ENCODE measurements around the gene IKZF4. TPM values are rescaled to one million over a fixed set of nuclear protein-coding genes. Genes with fewer than 3 reads are reported as not detected.
"Not testable (repeated sequence)": the region's sequence is repeated elsewhere in the genome, so short reads cannot be mapped to it uniquely, and the experiment has no call there.

The IKZF4 gene
- total RNA-seq, 1 donor from 2014 or later: 13.1 TPM

- peaks cover 36% of the 10 kb centered on the region for H3K36me3 ChIP-seq
- peak overlapping the region; percentile 79 for H3K4me3 ChIP-seq
- H3K9me3 ChIP-seq: no peaks in the 10 kb centered on the region
- peak; percentile 77 to 81 for ATAC-seq
- intact Hi-C loops (cut with DNase I): no loop called here
- TF ChIP-seq CTCF (IDR thresholded peaks at IDR 0.05): peak; percentile 82
- H3K27ac ChIP-seq: peak overlapping the region; percentile 77
- H3K4me1 ChIP-seq: peaks cover 15% of the 10 kb centered on the region
- H3K27me3 ChIP-seq (ENCODE audit: low read depth): no peaks in the 10 kb centered on the region
- no peak for DNase-seq
Observed at GRCh38 chr12:55996201-55996714, 24.6 kb upstream of the IKZF4 start.

GRCh38 chr12:55996715-55997534 is 23.9 kb upstream of the IKZF4 start, which contains the start of gene SUOX:
Gene SUOX (plus strand): TSS chr12:55997276. CDS start chr12:56002222, 4,946 bp downstream.
- intact Hi-C loops (cut with DNase I): no loop called here

GRCh38 chr12:55997535-55997859 is 23.3 kb upstream of the IKZF4 start:
- Histone ChIP-seq H3K9me3 (no peaks in the 10 kb centered on the region), H3K27ac (peak overlapping the region; percentile 77), H3K4me1 (peaks cover 15% of the 10 kb centered on the region), H3K36me3 (peaks cover 29% of the 10 kb centered on the region), H3K27me3 (ENCODE audit: low read depth) (no peaks in the 10 kb centered on the region), H3K4me3 (peak overlapping the region; percentile 79)
- intact Hi-C loops (cut with DNase I): no loop called here
- TF ChIP-seq CTCF (IDR thresholded peaks at IDR 0.05): no peak
- ATAC-seq: peak; percentile 40
- DNase-seq: no peak

More at GRCh38 chr12:55996715-55997534, 23.9 kb upstream of the IKZF4 start, which contains the start of gene SUOX:
- Histone ChIP-seq H3K27ac (peak within 1 kb of the TSS; percentile 77), H3K4me1 (peaks cover 15% of the 10 kb centered on the region), H3K27me3 (ENCODE audit: low read depth) (no peaks in the 10 kb centered on the region), H3K4me3 (peak within 1 kb of the TSS; percentile 79), H3K36me3 (peaks cover 30% of the 10 kb centered on the region), H3K9me3 (no peaks in the 10 kb centered on the region)
- ATAC-seq (peak; percentile 99 to 100), DNase-seq (peak; percentile 98)
- TF ChIP-seq CTCF (IDR thresholded peaks at IDR 0.05): no peak

- H3K4me3 ChIP-seq; H3K27me3 ChIP-seq (ENCODE audit: low read depth); intact Hi-C loops (cut with DNase I); H3K9me3 ChIP-seq; ATAC-seq; H3K27ac ChIP-seq; DNase-seq: not testable (repeated sequence)
- Histone ChIP-seq H3K36me3 (peaks cover 26% of the 10 kb centered on the region), H3K4me1 (peaks cover 15% of the 10 kb centered on the region)
Observed at GRCh38 chr12:55999522-55999921, 21.3 kb upstream of the IKZF4 start.

GRCh38 chr12:55999999-56000540 is 20.8 kb upstream of the IKZF4 start:
- H3K9me3 ChIP-seq; DNase-seq; ATAC-seq; H3K27ac ChIP-seq; H3K4me3 ChIP-seq; intact Hi-C loops (cut with DNase I); H3K27me3 ChIP-seq (ENCODE audit: low read depth): not testable (repeated sequence)
- H3K36me3 ChIP-seq: peaks cover 27% of the 10 kb centered on the region
- peaks cover 15% of the 10 kb centered on the region for H3K4me1 ChIP-seq

- TF ChIP-seq CTCF (IDR thresholded peaks at IDR 0.05): no peak
- intact Hi-C loops (cut with DNase I): no loop called here
Observed at GRCh38 chr12:56001487-56002100, 19.2 kb upstream of the IKZF4 start.

GRCh38 chr12:56003376-56003775 is 17.5 kb upstream of the IKZF4 start:
- H3K27me3 ChIP-seq (ENCODE audit: low read depth); H3K4me3 ChIP-seq; DNase-seq; intact Hi-C loops (cut with DNase I); H3K27ac ChIP-seq; H3K9me3 ChIP-seq: not testable (repeated sequence)
- ATAC-seq: peak in 1 of 2 donors; percentile 8
- H3K36me3 ChIP-seq: peaks cover 23% of the 10 kb centered on the region
- peaks cover 12% of the 10 kb centered on the region for H3K4me1 ChIP-seq

More at GRCh38 chr12:56001487-56002100, 19.2 kb upstream of the IKZF4 start:
- H3K4me1 ChIP-seq: peaks cover 8% of the 10 kb centered on the region
- DNase-seq (no peak), ATAC-seq (no peak)
- peaks cover 23% of the 10 kb centered on the region for H3K36me3 ChIP-seq
- H3K9me3 ChIP-seq: no peaks in the 10 kb centered on the region
- no peak overlapping the region for H3K4me3 ChIP-seq
- no peak overlapping the region for H3K27ac ChIP-seq
- H3K27me3 ChIP-seq (ENCODE audit: low read depth): no peaks in the 10 kb centered on the region

Measured in lower lobe of right lung (tissue), 2 donors.